Caco-2 (cell line): Measurements from ENCODE around the gene PLXNA2. TPM values are rescaled to one million over a fixed set of nuclear protein-coding genes. Genes with fewer than 3 reads are reported as not detected.

Source experiments
- BruUV-seq: library from RNA; stranded (reverse); fragments of 400-500 nt; replicated peaks from 2 replicates; lab custom pipeline; 2021; lab: Mats Ljungman, UMichigan
- CTCF ChIA-PET: fragments of 300-600 bp; sonication (Branson Sonifier 250); formaldehyde crosslinking; loops from one replicate; lab custom pipeline; 2022; ENCODE audit warnings: antibody characterized with exemption; lab: Charles Lee
- POLR2A ChIA-PET: fragments of 300-600 bp; sonication (Branson Sonifier 250); formaldehyde crosslinking; loops from one replicate; lab custom pipeline; 2022; ENCODE audit warnings: antibody characterized with exemption; lab: Charles Lee
- DNase-seq, 2 experiments: peaks; one replicate each; pipeline versions ENCODE4 v3.0.0 to v3.0.0-alpha.2; 2020 to 2022
- H3K27me3 ChIP-seq: replicated peaks from 2 replicates; pipeline ENCODE4 v1.6.0; 2011; ENCODE audit warnings: low read length; ENCODE audit not compliant: control insufficient read depth, insufficient read depth
- H3K36me3 ChIP-seq: 2 replicates; pipeline ENCODE4 v1.5.1; 2011; ENCODE audit warnings: low read length; ENCODE audit not compliant: control insufficient read depth, insufficient read depth
- H3K4me1 ChIP-seq: fragments of 250-450 bp; sonication (Bioruptor Pico); 2 replicates; pipeline ENCODE4 v1.5.1; 2020; ENCODE audit warnings: mild to moderate bottlenecking
- H3K4me3 ChIP-seq: 2 replicates; pipeline ENCODE4 v1.5.1; 2011; ENCODE audit warnings: low read depth, mild to moderate bottlenecking, control low read depth, low read length
- H3K9me3 ChIP-seq: fragments of 250-450 bp; sonication (Bioruptor Pico); 2 replicates; pipeline ENCODE4 v1.5.1; 2020; ENCODE audit warnings: mild to moderate bottlenecking, moderate library complexity
- H3K27ac Mint-ChIP-seq: one replicate; pipeline ENCODE4 v1.8.0; 2022; ENCODE audit warnings: mixed read lengths; ENCODE audit not compliant: unreplicated experiment
- H3K27me3 Mint-ChIP-seq: one replicate; pipeline ENCODE4 v1.8.0; 2022; ENCODE audit warnings: mixed read lengths; ENCODE audit not compliant: insufficient read depth, unreplicated experiment
- H3K36me3 Mint-ChIP-seq: one replicate; pipeline ENCODE4 v1.8.0; 2022; ENCODE audit warnings: mild to moderate bottlenecking, mixed read lengths; ENCODE audit not compliant: insufficient read depth, unreplicated experiment
- H3K4me1 Mint-ChIP-seq: one replicate; pipeline ENCODE4 v1.8.0; 2022; ENCODE audit warnings: low read depth, mixed read lengths; ENCODE audit not compliant: unreplicated experiment
- H3K4me3 Mint-ChIP-seq: one replicate; pipeline ENCODE4 v1.8.0; 2022; ENCODE audit warnings: mild to moderate bottlenecking, moderate library complexity, mixed read lengths; ENCODE audit not compliant: unreplicated experiment
- H3K9me3 Mint-ChIP-seq: one replicate; pipeline ENCODE4 v1.8.0; 2022; ENCODE audit warnings: mixed read lengths; ENCODE audit not compliant: unreplicated experiment
- intact Hi-C: fragments of 100-400 bp; cut with micrococcal nuclease; formaldehyde crosslinking; loops from one replicate; pipeline ENCODE4 v1.10.0; 2022; ENCODE audit not compliant: unreplicated experiment
- total RNA-seq: library from RNA; stranded (reverse); gene quantifications from 2 replicates; pipeline ENCODE4 v1.2.3, GENCODE V29; 2022
- TF ChIP-seq, protein P1 (sequence below), 2 experiments: fragments of 200-600 bp in 1 of 2; IDR thresholded peaks; 1 replicate in 1 of 2; 2 replicates in 1 of 2; pipeline versions ENCODE4 v1.5.1 to v1.8.0; 2011 to 2022; ENCODE audit warnings: antibody characterized with exemption in 1 of 2, control low read depth in 1 of 2, inconsistent platforms in 1 of 2, low read depth in 1 of 2, low read length in 1 of 2, mild to moderate bottlenecking in 1 of 2, moderate library complexity in 1 of 2; ENCODE audit not compliant: insufficient read depth in 1 of 2, severe bottlenecking in 1 of 2, unreplicated experiment in 1 of 2

PLXNA2 gene
- total RNA-seq, 1 experiment from 2014 or later = 3.2 TPM

- Mint-ChIP-seq H3K36me3 (no peaks in the 10 kb centered on the region), H3K4me3 (no peak overlapping the region), H3K4me1 (peaks cover 21% of the 10 kb centered on the region), H3K27ac (no peak overlapping the region), H3K9me3 (no peaks in the 10 kb centered on the region), H3K27me3 (no peaks in the 10 kb centered on the region)
- TF ChIP-seq, protein P1, sequence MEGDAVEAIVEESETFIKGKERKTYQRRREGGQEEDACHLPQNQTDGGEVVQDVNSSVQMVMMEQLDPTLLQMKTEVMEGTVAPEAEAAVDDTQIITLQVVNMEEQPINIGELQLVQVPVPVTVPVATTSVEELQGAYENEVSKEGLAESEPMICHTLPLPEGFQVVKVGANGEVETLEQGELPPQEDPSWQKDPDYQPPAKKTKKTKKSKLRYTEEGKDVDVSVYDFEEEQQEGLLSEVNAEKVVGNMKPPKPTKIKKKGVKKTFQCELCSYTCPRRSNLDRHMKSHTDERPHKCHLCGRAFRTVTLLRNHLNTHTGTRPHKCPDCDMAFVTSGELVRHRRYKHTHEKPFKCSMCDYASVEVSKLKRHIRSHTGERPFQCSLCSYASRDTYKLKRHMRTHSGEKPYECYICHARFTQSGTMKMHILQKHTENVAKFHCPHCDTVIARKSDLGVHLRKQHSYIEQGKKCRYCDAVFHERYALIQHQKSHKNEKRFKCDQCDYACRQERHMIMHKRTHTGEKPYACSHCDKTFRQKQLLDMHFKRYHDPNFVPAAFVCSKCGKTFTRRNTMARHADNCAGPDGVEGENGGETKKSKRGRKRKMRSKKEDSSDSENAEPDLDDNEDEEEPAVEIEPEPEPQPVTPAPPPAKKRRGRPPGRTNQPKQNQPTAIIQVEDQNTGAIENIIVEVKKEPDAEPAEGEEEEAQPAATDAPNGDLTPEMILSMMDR (IDR thresholded peaks at IDR 0.05; ENCODE audit: insufficient read depth in 1 of 2, low read depth in 1 of 2, low read length in 1 of 2, severe bottlenecking in 1 of 2, unreplicated experiment in 1 of 2) = no peak
- H3K27me3 ChIP-seq = no peaks in the 10 kb centered on the region
- H3K36me3 ChIP-seq = no peaks in the 10 kb centered on the region
- CTCF ChIA-PET = no interaction called here
- POLR2A ChIA-PET = no interaction called here
- BruUV-seq = no TSS peak
- no peak overlapping the region for H3K4me3 ChIP-seq
- peaks cover 3% of the 10 kb centered on the region; the same call in 1 of the 2 replicates for H3K4me1 ChIP-seq
- no peaks in the 10 kb centered on the region for H3K9me3 ChIP-seq
- no peak for DNase-seq
- intact Hi-C loops = no loop called here
These were observed 28.1 kb downstream of the PLXNA2 start for GRCh38 chr1:208216062-208216461.

- peaks cover 21% of the 10 kb centered on the region for H3K4me1 Mint-ChIP-seq
- intact Hi-C loops = no loop called here
- no peaks in the 10 kb centered on the region for H3K27me3 ChIP-seq
- no peak overlapping the region for H3K4me3 Mint-ChIP-seq
- POLR2A ChIA-PET = no interaction called here
- H3K36me3 ChIP-seq = no peaks in the 10 kb centered on the region
- no peaks in the 10 kb centered on the region for H3K27me3 Mint-ChIP-seq
- H3K27ac Mint-ChIP-seq = no peak overlapping the region
- CTCF ChIA-PET = no interaction called here
- no peak for DNase-seq
- H3K4me1 ChIP-seq = 0 out of 2 replicates have a peak, but pooled peaks cover 3% of the 10 kb centered on the region
- no TSS peak for BruUV-seq
- H3K9me3 ChIP-seq = no peaks in the 10 kb centered on the region
- H3K4me3 ChIP-seq = no peak overlapping the region
- TF ChIP-seq, protein P1 (IDR thresholded peaks at IDR 0.05; ENCODE audit: insufficient read depth in 1 of 2, low read depth in 1 of 2, low read length in 1 of 2, severe bottlenecking in 1 of 2, unreplicated experiment in 1 of 2) = no peak
- no peaks in the 10 kb centered on the region for H3K36me3 Mint-ChIP-seq
- no peaks in the 10 kb centered on the region for H3K9me3 Mint-ChIP-seq
These were observed 28.8 kb downstream of the PLXNA2 start for GRCh38 chr1:208215393-208215792.

- TF ChIP-seq, protein P1 (IDR thresholded peaks at IDR 0.05; ENCODE audit: insufficient read depth in 1 of 2, low read depth in 1 of 2, low read length in 1 of 2, severe bottlenecking in 1 of 2, unreplicated experiment in 1 of 2) = no peak
- Histone ChIP-seq H3K27me3 (no peaks in the 10 kb centered on the region), H3K9me3 (no peaks in the 10 kb centered on the region), H3K4me3 (no peak overlapping the region), H3K4me1 (no peaks in the 10 kb centered on the region), H3K36me3 (no peaks in the 10 kb centered on the region)
- Mint-ChIP-seq H3K4me1 (peaks cover 21% of the 10 kb centered on the region), H3K9me3 (no peaks in the 10 kb centered on the region), H3K4me3 (no peak overlapping the region), H3K27ac (no peak overlapping the region), H3K36me3 (no peaks in the 10 kb centered on the region), H3K27me3 (no peaks in the 10 kb centered on the region)
- intact Hi-C loops = no loop called here
- ChIA-PET POLR2A (no interaction called here), CTCF (interaction anchor here (0.7 kb wide), 1 partner anchor 296 kb away, joined by 3 read pairs; no protein-coding TSS in a partner anchor)
- BruUV-seq = no TSS peak
- no peak for DNase-seq
These were observed 30.4 kb downstream of the PLXNA2 start for GRCh38 chr1:208213786-208214185.
